Measurements from ENCODE around the gene BPIFB4.

DNA sequence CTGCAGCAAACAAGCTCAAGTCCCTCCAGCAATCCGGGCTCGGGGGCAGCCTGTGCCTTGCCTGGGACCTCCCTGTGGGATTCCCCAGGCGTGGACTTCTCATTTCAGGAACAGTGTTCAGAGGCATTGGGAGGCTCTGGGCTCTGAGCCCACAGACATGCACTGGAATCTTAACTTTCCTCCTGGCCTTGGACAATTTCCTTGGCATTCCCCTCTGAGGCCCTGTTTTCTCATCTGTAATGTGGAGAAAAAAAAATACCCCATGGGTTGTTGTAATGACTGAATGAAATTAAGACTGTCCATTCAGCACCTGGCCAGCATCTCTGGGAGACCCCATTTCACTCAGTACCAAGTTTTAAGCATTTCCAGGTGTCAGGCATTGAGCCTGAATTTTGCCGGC, 17.6 kb downstream of the BPIFB4 start:
- TF ChIP-seq POLR2AphosphoS5 (IDR thresholded peaks at IDR 0.05; ENCODE audit: borderline replicate concordance, low read depth, low read length) = no peak
- no peak for TF ChIP-seq EZH2 (IDR thresholded peaks at IDR 0.05)
- TF ChIP-seq FOXP2 (optimal IDR thresholded peaks at IDR 0.05; ENCODE audit: control extremely low read depth, extremely low read length, insufficient read depth) = no peak
